Measurements from ENCODE around the gene PALLD. TPM values are rescaled to one million over a fixed set of nuclear protein-coding genes. Genes with fewer than 3 reads are reported as not detected.

PALLD gene
- total RNA-seq, 1 donor from 2014 or later = 16.4 TPM

DNA sequence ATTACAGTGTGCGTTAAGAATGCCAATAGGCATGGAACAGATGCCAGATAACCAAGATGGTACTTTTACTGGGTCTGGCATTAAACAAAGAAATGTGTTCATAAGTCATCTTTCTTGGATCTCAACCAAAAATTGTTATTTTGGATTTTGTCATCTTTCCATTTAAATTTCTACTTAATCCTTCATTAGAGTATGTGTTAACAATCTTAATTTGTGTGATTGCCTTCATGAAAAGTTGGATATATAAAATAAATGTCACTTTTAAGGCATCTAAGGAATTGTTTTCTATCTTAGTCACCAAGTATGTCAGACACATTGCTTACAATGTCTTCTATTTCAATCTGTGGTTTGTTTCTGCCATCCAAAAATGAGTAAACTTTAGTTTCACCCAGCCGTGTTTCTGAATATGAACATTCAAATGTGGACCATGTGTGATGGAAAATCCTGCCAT, 87.5 kb downstream of the PALLD start:
- Mint-ChIP-seq H3K36me3 (ENCODE audit: low read depth, unreplicated experiment) (no peaks in the 10 kb centered on the region), H3K9me3 (ENCODE audit: unreplicated experiment) (no peaks in the 10 kb centered on the region), H3K27ac (ENCODE audit: unreplicated experiment) (no peak overlapping the region), H3K27me3 (ENCODE audit: unreplicated experiment) (peaks cover 2% of the 10 kb centered on the region), H3K4me3 (ENCODE audit: unreplicated experiment) (no peak overlapping the region), H3K4me1 (ENCODE audit: unreplicated experiment) (no peaks in the 10 kb centered on the region)
- no peak for DNase-seq (ENCODE audit: low spot score)
- TF ChIP-seq, protein P1, sequence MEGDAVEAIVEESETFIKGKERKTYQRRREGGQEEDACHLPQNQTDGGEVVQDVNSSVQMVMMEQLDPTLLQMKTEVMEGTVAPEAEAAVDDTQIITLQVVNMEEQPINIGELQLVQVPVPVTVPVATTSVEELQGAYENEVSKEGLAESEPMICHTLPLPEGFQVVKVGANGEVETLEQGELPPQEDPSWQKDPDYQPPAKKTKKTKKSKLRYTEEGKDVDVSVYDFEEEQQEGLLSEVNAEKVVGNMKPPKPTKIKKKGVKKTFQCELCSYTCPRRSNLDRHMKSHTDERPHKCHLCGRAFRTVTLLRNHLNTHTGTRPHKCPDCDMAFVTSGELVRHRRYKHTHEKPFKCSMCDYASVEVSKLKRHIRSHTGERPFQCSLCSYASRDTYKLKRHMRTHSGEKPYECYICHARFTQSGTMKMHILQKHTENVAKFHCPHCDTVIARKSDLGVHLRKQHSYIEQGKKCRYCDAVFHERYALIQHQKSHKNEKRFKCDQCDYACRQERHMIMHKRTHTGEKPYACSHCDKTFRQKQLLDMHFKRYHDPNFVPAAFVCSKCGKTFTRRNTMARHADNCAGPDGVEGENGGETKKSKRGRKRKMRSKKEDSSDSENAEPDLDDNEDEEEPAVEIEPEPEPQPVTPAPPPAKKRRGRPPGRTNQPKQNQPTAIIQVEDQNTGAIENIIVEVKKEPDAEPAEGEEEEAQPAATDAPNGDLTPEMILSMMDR (IDR thresholded peaks at IDR 0.05; ENCODE audit: unreplicated experiment) = no peak

DNA sequence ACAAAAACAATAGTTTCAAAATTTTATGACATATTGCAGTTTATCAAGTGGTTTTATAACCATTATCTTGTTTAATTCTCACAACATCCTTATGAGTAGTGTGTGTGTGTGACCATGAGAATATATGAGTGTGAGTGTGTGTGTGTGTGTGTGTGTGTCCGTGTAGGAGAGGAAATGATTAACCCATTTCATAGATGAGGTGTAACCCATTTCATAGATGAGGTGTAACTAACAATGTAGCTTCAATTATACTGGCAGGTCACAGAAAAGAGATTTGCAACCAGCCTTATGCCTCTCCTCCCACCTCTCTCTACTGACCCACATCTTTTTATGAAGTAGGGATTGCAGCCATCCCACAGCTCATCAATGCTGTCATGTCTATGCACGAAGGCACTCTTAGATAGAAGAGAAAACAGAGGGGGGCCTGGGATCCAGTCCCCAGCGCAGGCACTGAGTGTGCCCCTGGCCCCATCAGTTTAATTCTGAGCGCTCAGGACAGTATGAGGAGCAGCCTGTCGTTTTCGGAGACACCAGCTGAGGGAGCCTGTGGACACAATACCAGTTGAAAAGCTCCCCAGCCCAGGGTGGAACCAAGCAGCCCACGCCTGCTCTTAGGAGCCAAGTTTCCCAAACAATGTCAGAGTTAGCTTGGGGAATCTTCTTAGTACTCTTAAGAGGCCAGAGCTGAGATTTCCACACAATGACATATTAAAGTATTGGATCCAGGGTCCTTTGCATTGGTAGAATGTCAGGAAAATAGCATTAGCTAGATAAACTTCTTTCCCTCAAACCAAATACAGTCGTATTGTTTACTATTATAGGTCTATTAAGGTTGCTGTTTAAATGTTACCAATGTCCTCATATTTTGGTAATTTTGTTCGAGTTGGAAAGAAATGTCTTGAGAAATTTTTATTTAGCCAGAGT, 88.6 kb downstream of the PALLD start:
- TF ChIP-seq, protein P1 (IDR thresholded peaks at IDR 0.05; ENCODE audit: unreplicated experiment) = peak; percentile 26
- no peak overlapping the region for H3K4me3 Mint-ChIP-seq (ENCODE audit: unreplicated experiment)
- no peak overlapping the region for H3K27ac Mint-ChIP-seq (ENCODE audit: unreplicated experiment)
- peaks cover 2% of the 10 kb centered on the region for H3K27me3 Mint-ChIP-seq (ENCODE audit: unreplicated experiment)
- no peaks in the 10 kb centered on the region for H3K9me3 Mint-ChIP-seq (ENCODE audit: unreplicated experiment)
- H3K4me1 Mint-ChIP-seq (ENCODE audit: unreplicated experiment) = no peaks in the 10 kb centered on the region
- no peaks in the 10 kb centered on the region for H3K36me3 Mint-ChIP-seq (ENCODE audit: low read depth, unreplicated experiment)
- DNase-seq (ENCODE audit: low spot score) = peak; percentile 76

DNA sequence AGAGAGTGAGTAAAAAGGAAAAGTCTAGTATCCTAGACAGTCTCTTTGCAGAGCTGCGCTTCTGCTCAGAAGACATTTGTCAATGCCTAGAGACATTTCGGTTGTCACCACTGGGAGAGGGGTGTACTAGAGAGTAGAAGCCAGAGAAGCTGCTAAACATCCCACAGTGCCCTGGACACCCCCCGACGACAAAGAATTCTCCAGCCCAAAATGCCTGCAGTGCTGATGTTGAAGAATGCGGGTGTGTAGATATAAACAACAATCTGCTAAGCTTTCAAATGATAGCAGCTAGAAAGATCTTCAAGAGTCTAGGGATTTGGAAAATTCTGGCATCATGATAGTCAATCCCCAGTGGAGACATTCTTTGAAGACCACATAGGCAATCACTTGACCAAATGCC, 90.1 kb downstream of the PALLD start:
- Mint-ChIP-seq H3K4me1 (ENCODE audit: unreplicated experiment) (no peaks in the 10 kb centered on the region), H3K27ac (ENCODE audit: unreplicated experiment) (no peak overlapping the region), H3K4me3 (ENCODE audit: unreplicated experiment) (no peak overlapping the region), H3K36me3 (ENCODE audit: low read depth, unreplicated experiment) (no peaks in the 10 kb centered on the region), H3K27me3 (ENCODE audit: unreplicated experiment) (no peaks in the 10 kb centered on the region), H3K9me3 (ENCODE audit: unreplicated experiment) (no peaks in the 10 kb centered on the region)
- DNase-seq (ENCODE audit: low spot score) = no peak
- TF ChIP-seq, protein P1 (IDR thresholded peaks at IDR 0.05; ENCODE audit: unreplicated experiment) = no peak

DNA sequence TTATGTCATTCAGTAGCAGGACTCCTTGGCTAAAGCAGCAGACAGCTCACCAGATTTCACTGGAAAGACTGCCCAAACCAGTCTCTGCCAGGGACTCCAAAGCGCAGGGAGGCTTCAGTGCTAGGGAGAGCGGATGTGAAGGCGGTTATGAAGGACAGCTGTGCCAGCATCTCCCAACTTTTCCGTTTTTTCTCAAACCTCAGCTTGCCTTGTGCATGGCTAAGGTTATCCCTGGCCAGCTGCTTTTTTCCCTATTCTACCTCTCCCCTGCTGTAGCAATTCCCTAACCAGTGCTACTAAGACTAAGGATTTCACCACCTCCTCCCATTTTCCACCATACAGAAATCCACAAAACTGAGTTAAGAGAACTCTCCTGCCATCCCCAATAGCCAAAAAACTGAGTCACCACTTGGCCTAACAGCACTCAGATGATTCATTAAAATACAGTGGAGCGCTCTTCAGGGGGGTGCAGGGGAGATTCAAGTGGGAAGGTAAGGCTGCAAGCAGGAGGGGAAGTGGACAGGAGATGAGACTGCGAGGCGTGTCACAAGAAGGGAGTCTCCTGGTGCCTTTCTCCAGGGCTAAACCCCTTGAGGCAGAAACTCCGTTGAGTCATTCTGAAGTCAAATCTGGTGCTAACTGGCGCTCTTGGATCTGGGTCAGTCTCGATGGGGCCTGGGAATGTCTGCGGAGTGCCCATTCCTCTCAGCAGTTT, 90.7 kb downstream of the PALLD start:
- H3K36me3 Mint-ChIP-seq (ENCODE audit: low read depth, unreplicated experiment) = no peaks in the 10 kb centered on the region
- H3K27ac Mint-ChIP-seq (ENCODE audit: unreplicated experiment) = no peak overlapping the region

More for the DNA sequence above, 90.7 kb downstream of the PALLD start:
- Mint-ChIP-seq H3K9me3 (ENCODE audit: unreplicated experiment) (no peaks in the 10 kb centered on the region), H3K4me1 (ENCODE audit: unreplicated experiment) (no peaks in the 10 kb centered on the region), H3K27me3 (ENCODE audit: unreplicated experiment) (no peaks in the 10 kb centered on the region), H3K4me3 (ENCODE audit: unreplicated experiment) (no peak overlapping the region)
- no peak for DNase-seq (ENCODE audit: low spot score)
- TF ChIP-seq, protein P1 (IDR thresholded peaks at IDR 0.05; ENCODE audit: unreplicated experiment) = no peak
